GM18907 (cell line): ENCODE results near the gene TRIO.
A peak's percentile ranks its signal among the peaks of the same experiment; 100 is the strongest.
"Not testable (repeated sequence)": the region's sequence is repeated elsewhere in the genome, so short reads cannot be mapped to it uniquely, and the experiment has no call there.

Experiments
- ATAC-seq: cut with Tn5 transposase; IDR thresholded peaks from one replicate; pipeline ENCODE4 v1.9.1; 2021; ENCODE audit warnings: mild to moderate bottlenecking, moderate library complexity; ENCODE audit not compliant: unreplicated experiment

The TRIO gene

GRCh38 chr5:14369780-14370179, 226.6 kb downstream of the TRIO start:
- ATAC-seq: no peak

GRCh38 chr5:14370386-14370785, 227.2 kb downstream of the TRIO start:
- ATAC-seq: no peak

- peak; percentile 56 for ATAC-seq
Measured at GRCh38 chr5:14373685-14374084, 230.5 kb downstream of the TRIO start.

- peak; percentile 37 for ATAC-seq
Measured at GRCh38 chr5:14374100-14374499, 231.0 kb downstream of the TRIO start.

GRCh38 chr5:14376789-14377188, 233.6 kb downstream of the TRIO start:
- ATAC-seq: no peak

- ATAC-seq: no peak
Measured at GRCh38 chr5:14379739-14380497, 236.8 kb downstream of the TRIO start.

- no peak for ATAC-seq
Measured at GRCh38 chr5:14380712-14381111, 237.6 kb downstream of the TRIO start.

GRCh38 chr5:14382640-14383039, 239.5 kb downstream of the TRIO start:
- no peak for ATAC-seq

- no peak for ATAC-seq
Measured at GRCh38 chr5:14383923-14384322, 240.8 kb downstream of the TRIO start.

- no peak for ATAC-seq
Measured at GRCh38 chr5:14385019-14385418, 241.9 kb downstream of the TRIO start.

GRCh38 chr5:14386884-14387624, 243.9 kb downstream of the TRIO start:
- no peak for ATAC-seq

- ATAC-seq: no peak
Measured at GRCh38 chr5:14388741-14389140, 245.6 kb downstream of the TRIO start.

GRCh38 chr5:14392552-14392951, 249.4 kb downstream of the TRIO start:
- not testable (repeated sequence) for ATAC-seq

- ATAC-seq: no peak
Measured at GRCh38 chr5:14394365-14394764, 251.2 kb downstream of the TRIO start.

GRCh38 chr5:14395411-14395810, 252.3 kb downstream of the TRIO start:
- no peak for ATAC-seq

GRCh38 chr5:14396066-14396465, 252.9 kb downstream of the TRIO start:
- no peak for ATAC-seq

- ATAC-seq: no peak
Measured at GRCh38 chr5:14396737-14397136, 253.6 kb downstream of the TRIO start.

GRCh38 chr5:14397717-14398116, 254.6 kb downstream of the TRIO start:
- ATAC-seq: no peak

- no peak for ATAC-seq
Measured at GRCh38 chr5:14399054-14399692, 256.0 kb downstream of the TRIO start.

GRCh38 chr5:14400085-14400484, 256.9 kb downstream of the TRIO start:
- ATAC-seq: no peak

GRCh38 chr5:14400611-14401010, 257.5 kb downstream of the TRIO start:
- ATAC-seq: no peak

GRCh38 chr5:14401639-14402038, 258.5 kb downstream of the TRIO start:
- no peak for ATAC-seq
